ENCODE measurements around the gene PDIK1L. TPM values are rescaled to one million over a fixed set of nuclear protein-coding genes. Genes with fewer than 3 reads are reported as not detected.

PDIK1L gene
- polyA plus RNA-seq, 2 donors = 2.6 to 3.7 TPM

DNA sequence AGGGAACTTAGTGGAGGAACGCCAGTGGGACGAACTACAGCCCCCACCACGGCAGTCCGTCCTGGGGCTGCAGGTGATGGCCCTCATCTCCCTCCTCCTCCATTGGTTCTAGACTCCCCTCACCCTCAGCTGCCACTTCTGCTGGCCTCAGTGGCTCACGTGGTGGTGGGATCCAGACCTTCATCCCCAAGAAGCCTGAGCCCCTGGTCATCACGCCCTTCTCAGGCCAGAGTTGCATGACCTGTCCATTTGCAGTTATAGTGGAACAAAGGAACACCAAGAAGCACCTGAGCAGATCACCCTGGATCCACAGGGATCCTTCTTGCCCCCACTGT, 34.3 kb downstream of the PDIK1L start:
- H3K9me3 ChIP-seq (ENCODE audit: control insufficient read depth in 2 of 2, insufficient read depth in 1 of 2, low read depth in 1 of 2, low read length in 1 of 2) = no peaks in the 10 kb centered on the region
- WGBS, 2 donors = 42 to 45% methylated on average over 6 of the region's 6 CpGs

DNA sequence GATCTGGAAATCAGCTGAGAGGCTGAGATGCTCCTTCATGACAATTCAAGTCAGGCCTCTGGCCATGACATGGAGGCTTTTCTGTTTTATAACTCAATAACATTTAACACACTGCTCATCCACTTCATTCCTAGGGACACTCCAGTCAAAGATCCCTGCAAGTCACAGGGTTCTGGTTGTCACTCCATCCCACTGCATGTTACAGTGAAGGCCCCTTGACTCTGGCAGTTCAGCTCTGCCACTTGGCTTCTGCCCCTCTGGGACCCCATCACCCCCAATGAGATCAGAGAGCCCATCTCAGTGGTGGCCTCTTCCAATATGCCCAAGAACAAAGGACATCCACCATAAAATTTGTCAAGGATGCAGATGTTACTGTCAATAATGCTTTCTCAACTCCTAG, 37.3 kb downstream of the PDIK1L start:
- Histone ChIP-seq H3K27ac (ENCODE audit: low read depth in 2 of 2, low read length in 1 of 2) (no peak overlapping the region), H3K4me3 (ENCODE audit: low read depth in 1 of 2, low read length in 2 of 2) (no peak overlapping the region), H3K36me3 (ENCODE audit: control insufficient read depth in 2 of 2, insufficient read depth in 2 of 2, low read length in 1 of 2) (no peaks in the 10 kb centered on the region), H3K4me1 (ENCODE audit: control insufficient read depth in 2 of 2, insufficient read depth in 2 of 2, low read length in 1 of 2) (no peaks in the 10 kb centered on the region), H3K27me3 (ENCODE audit: control insufficient read depth in 1 of 2, insufficient read depth in 2 of 2, low read length in 2 of 2) (no peaks in the 10 kb centered on the region), H3K9me3 (ENCODE audit: control insufficient read depth in 2 of 2, insufficient read depth in 1 of 2, low read depth in 1 of 2, low read length in 1 of 2) (no peaks in the 10 kb centered on the region)

More for the DNA sequence above, 34.3 kb downstream of the PDIK1L start:
- no peaks in the 10 kb centered on the region for H3K4me1 ChIP-seq (ENCODE audit: control insufficient read depth in 2 of 2, insufficient read depth in 2 of 2, low read length in 1 of 2)
- H3K27ac ChIP-seq (ENCODE audit: low read depth in 2 of 2, low read length in 1 of 2) = no peak overlapping the region
- H3K27me3 ChIP-seq (ENCODE audit: control insufficient read depth in 1 of 2, insufficient read depth in 2 of 2, low read length in 2 of 2) = no peaks in the 10 kb centered on the region
- no peak overlapping the region for H3K4me3 ChIP-seq (ENCODE audit: low read depth in 1 of 2, low read length in 2 of 2)
- H3K36me3 ChIP-seq (ENCODE audit: control insufficient read depth in 2 of 2, insufficient read depth in 2 of 2, low read length in 1 of 2) = no peaks in the 10 kb centered on the region

DNA sequence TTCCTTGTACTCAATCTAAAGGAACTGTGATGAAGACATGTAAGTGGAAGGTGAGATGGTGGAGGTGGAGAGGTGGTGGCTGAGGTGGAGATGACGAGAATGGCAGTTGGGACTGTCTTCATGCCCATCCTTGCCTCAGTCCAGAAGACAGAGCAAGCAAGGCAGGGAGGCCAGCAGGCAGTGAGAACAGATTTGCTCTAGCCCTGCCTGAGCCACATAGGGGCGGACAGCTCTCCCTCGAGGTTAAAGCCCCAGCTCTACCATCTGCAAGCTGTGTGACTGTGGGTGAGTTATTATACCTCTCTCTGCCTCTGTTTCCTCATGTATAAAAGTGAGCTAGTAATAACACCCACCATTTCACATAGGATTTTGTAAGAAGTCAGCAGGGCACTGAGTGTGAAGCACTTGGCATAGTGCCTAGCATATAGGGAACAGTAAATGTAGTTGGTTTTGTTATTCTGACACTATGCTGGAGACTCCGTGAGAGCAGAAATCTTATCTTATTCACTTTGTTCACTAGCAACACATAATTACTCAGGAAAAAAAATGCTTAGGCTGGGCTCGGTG, 42.4 kb downstream of the PDIK1L start:
- H3K27ac ChIP-seq (ENCODE audit: low read depth in 2 of 2, low read length in 1 of 2) = no peak overlapping the region
- no peaks in the 10 kb centered on the region for H3K9me3 ChIP-seq (ENCODE audit: control insufficient read depth in 2 of 2, insufficient read depth in 1 of 2, low read depth in 1 of 2, low read length in 1 of 2)
- H3K36me3 ChIP-seq (ENCODE audit: control insufficient read depth in 2 of 2, insufficient read depth in 2 of 2, low read length in 1 of 2) = no peaks in the 10 kb centered on the region
- H3K27me3 ChIP-seq (ENCODE audit: control insufficient read depth in 1 of 2, insufficient read depth in 2 of 2, low read length in 2 of 2) = peaks cover 0 to 5% of the 10 kb centered on the region in 2 donors
- H3K4me3 ChIP-seq (ENCODE audit: low read depth in 1 of 2, low read length in 2 of 2) = no peak overlapping the region
- 61 to 69% methylated on average over 5 of the region's 5 CpGs for WGBS, 2 donors
- H3K4me1 ChIP-seq (ENCODE audit: control insufficient read depth in 2 of 2, insufficient read depth in 2 of 2, low read length in 1 of 2) = peaks cover 0 to 5% of the 10 kb centered on the region in 2 donors

DNA sequence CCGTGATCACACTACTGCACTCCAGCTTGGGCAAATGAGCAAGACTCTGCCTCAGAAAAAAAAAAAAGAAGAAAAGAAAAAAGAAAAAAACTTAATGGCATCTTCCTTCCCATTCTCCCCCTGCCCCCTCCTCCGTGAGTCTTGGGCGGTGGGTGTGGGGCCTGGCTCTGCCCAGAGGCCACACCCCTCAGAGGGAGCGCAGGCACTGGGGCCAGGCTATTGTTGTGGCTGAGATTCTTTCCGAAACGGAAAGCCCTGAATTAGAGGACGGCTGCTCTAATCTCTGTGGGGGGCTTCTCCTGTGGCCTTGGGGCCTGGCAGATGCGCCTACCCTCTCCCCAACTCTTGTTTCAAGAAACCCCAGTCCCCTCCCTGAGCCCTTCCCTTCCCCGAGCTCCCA, 43.1 kb downstream of the PDIK1L start:
- Histone ChIP-seq H3K9me3 (ENCODE audit: control insufficient read depth in 2 of 2, insufficient read depth in 1 of 2, low read depth in 1 of 2, low read length in 1 of 2) (no peaks in the 10 kb centered on the region), H3K36me3 (ENCODE audit: control insufficient read depth in 2 of 2, insufficient read depth in 2 of 2, low read length in 1 of 2) (no peaks in the 10 kb centered on the region), H3K4me3 (ENCODE audit: low read depth in 1 of 2, low read length in 2 of 2) (no peak overlapping the region), H3K27me3 (ENCODE audit: control insufficient read depth in 1 of 2, insufficient read depth in 2 of 2, low read length in 2 of 2) (peaks cover 0 to 5% of the 10 kb centered on the region in 2 donors), H3K4me1 (ENCODE audit: control insufficient read depth in 2 of 2, insufficient read depth in 2 of 2, low read length in 1 of 2) (peaks cover 0 to 5% of the 10 kb centered on the region in 2 donors), H3K27ac (ENCODE audit: low read depth in 2 of 2, low read length in 1 of 2) (no peak overlapping the region)
- WGBS, 2 donors = 55% methylated on average over 9 of the region's 9 CpGs

DNA sequence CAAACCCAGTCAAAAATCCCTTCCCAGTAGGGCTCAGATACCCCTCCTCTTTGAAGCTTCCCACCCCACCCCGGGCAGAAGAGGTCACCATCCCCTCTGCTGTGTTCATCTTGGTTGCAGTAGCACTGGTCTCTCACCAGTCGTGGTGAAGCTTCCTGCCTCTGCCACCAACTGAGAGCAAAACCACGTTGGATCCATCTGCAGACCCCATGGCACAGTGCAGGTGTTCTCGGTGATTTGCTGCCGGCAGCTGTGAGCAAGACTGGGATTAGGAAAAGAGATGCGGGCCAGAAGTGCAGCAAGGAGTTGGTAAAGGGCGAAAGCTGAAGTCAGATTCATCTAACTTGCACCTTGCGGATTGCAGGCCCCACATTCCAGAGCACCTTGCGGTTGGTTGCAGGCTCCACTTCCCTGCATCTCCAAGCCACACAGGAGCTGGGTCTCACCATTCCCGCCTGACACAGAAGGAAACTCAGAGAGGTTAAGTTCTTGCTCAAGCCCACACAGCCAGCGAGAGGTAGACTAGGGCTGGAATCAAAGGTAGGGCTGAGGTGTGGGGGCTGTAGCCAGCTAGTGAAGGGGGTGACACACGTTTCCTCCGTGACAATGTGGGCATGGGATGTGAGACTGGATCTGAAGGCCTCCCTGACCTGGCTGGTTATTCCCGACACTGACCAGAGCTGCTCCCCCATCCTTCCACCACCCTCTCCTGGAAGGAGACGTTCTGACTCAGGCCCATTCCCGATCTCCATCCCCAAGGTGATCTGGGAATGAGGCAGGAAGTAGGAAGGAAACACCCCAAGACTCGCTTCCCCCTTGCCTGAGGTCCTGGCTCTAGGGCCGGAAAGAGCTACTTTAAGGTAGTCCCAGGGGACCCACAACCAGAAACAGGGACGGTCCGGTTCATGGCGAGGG, 44.0 kb downstream of the PDIK1L start:
- no peak overlapping the region for H3K4me3 ChIP-seq (ENCODE audit: low read depth in 1 of 2, low read length in 2 of 2)
- no peaks in the 10 kb centered on the region for H3K36me3 ChIP-seq (ENCODE audit: control insufficient read depth in 2 of 2, insufficient read depth in 2 of 2, low read length in 1 of 2)
- H3K27ac ChIP-seq (ENCODE audit: low read depth in 2 of 2, low read length in 1 of 2) = peak overlapping the region; percentile 3 to 11
- H3K27me3 ChIP-seq (ENCODE audit: control insufficient read depth in 1 of 2, insufficient read depth in 2 of 2, low read length in 2 of 2) = peaks cover 0 to 5% of the 10 kb centered on the region in 2 donors
- WGBS, 2 donors = 62% methylated on average over 21 of the region's 21 CpGs
- peaks cover 0 to 5% of the 10 kb centered on the region in 2 donors for H3K4me1 ChIP-seq (ENCODE audit: control insufficient read depth in 2 of 2, insufficient read depth in 2 of 2, low read length in 1 of 2)
- H3K9me3 ChIP-seq (ENCODE audit: control insufficient read depth in 2 of 2, insufficient read depth in 1 of 2, low read depth in 1 of 2, low read length in 1 of 2) = no peaks in the 10 kb centered on the region

DNA sequence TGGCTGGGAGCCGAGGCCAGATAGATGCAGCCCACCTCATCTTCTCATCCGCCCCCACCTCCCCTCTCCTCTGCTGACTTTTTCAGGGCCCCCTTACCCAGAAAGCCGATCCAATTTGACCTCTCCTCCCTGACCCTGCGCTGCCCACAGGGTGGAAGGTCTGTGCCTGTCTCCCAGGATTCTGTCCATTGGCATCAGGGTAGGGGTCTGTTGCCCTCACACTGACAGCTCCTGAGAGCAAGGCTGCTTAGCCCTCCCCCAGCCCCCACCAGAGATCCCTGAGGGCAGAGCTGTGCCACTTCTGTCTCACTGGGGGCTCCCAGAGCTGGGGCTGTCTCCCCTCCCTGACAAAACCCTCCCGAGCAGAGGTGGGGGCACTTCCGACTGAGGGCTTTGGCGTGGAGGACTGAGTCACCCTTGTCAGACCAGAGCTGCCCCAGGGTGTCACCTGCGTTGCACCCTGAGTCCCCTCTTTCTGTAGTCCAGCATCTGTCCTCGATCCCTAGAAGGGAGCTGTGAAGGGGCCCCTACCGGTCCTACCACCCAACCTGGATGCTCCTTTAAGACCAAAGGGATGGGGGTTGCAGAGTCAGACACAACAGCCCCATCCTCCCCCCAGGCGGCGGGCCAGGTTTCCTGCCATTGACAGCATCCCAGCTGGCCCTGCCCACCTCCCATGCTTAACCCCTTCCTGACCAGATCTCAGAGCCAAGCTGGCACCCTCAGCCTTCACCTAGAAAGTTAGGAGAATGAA, 44.8 kb downstream of the PDIK1L start:
- 27 to 36% methylated on average over 12 of the region's 12 CpGs for WGBS, 2 donors

GRCh38 chr1:26158271-26158907, 46.8 kb downstream of the PDIK1L start:
- 55 to 69% methylated on average over 5 of the region's 5 CpGs for WGBS, 2 donors
- Histone ChIP-seq H3K9me3 (ENCODE audit: control insufficient read depth in 2 of 2, insufficient read depth in 1 of 2, low read depth in 1 of 2, low read length in 1 of 2) (no peaks in the 10 kb centered on the region), H3K4me3 (ENCODE audit: low read depth in 1 of 2, low read length in 2 of 2) (no peak overlapping the region), H3K4me1 (ENCODE audit: control insufficient read depth in 2 of 2, insufficient read depth in 2 of 2, low read length in 1 of 2) (peaks cover 0 to 18% of the 10 kb centered on the region in 2 donors), H3K36me3 (ENCODE audit: control insufficient read depth in 2 of 2, insufficient read depth in 2 of 2, low read length in 1 of 2) (no peaks in the 10 kb centered on the region), H3K27ac (ENCODE audit: low read depth in 2 of 2, low read length in 1 of 2) (no peak overlapping the region), H3K27me3 (ENCODE audit: control insufficient read depth in 1 of 2, insufficient read depth in 2 of 2, low read length in 2 of 2) (peaks cover 0 to 5% of the 10 kb centered on the region in 2 donors)

More for the DNA sequence above, 44.8 kb downstream of the PDIK1L start:
- H3K4me1 ChIP-seq (ENCODE audit: control insufficient read depth in 2 of 2, insufficient read depth in 2 of 2, low read length in 1 of 2) = peaks cover 0 to 10% of the 10 kb centered on the region in 2 donors
- no peaks in the 10 kb centered on the region for H3K9me3 ChIP-seq (ENCODE audit: control insufficient read depth in 2 of 2, insufficient read depth in 1 of 2, low read depth in 1 of 2, low read length in 1 of 2)
- peaks cover 0 to 5% of the 10 kb centered on the region in 2 donors for H3K27me3 ChIP-seq (ENCODE audit: control insufficient read depth in 1 of 2, insufficient read depth in 2 of 2, low read length in 2 of 2)
- peak overlapping the region in 1 of 2 donors; percentile 7 for H3K4me3 ChIP-seq (ENCODE audit: low read depth in 1 of 2, low read length in 2 of 2)
- no peaks in the 10 kb centered on the region for H3K36me3 ChIP-seq (ENCODE audit: control insufficient read depth in 2 of 2, insufficient read depth in 2 of 2, low read length in 1 of 2)
- peak overlapping the region in 1 of 2 donors; percentile 3 for H3K27ac ChIP-seq (ENCODE audit: low read depth in 2 of 2, low read length in 1 of 2)

GRCh38 chr1:26158908-26159742, 47.5 kb downstream of the PDIK1L start, which contains the start of gene FAM110D:
Gene FAM110D (plus strand): TSS chr1:26159079. CDS start chr1:26161292, 2,213 bp downstream.
- H3K27ac ChIP-seq (ENCODE audit: low read depth in 2 of 2, low read length in 1 of 2) = peak within 1 kb of the TSS in 1 of 2 donors; percentile 14
- H3K4me3 ChIP-seq (ENCODE audit: low read depth in 1 of 2, low read length in 2 of 2) = peak within 1 kb of the TSS; percentile 1 to 36
- peaks cover 0 to 20% of the 10 kb centered on the region in 2 donors for H3K4me1 ChIP-seq (ENCODE audit: control insufficient read depth in 2 of 2, insufficient read depth in 2 of 2, low read length in 1 of 2)
- peaks cover 0 to 5% of the 10 kb centered on the region in 2 donors for H3K27me3 ChIP-seq (ENCODE audit: control insufficient read depth in 1 of 2, insufficient read depth in 2 of 2, low read length in 2 of 2)
- 40 to 45% methylated on average over 6 of the region's 6 CpGs for WGBS, 2 donors
- H3K36me3 ChIP-seq (ENCODE audit: control insufficient read depth in 2 of 2, insufficient read depth in 2 of 2, low read length in 1 of 2) = no peaks in the 10 kb centered on the region
- no peaks in the 10 kb centered on the region for H3K9me3 ChIP-seq (ENCODE audit: control insufficient read depth in 2 of 2, insufficient read depth in 1 of 2, low read depth in 1 of 2, low read length in 1 of 2)

Data from esophagus (tissue), 2 donors.